Measurements from ENCODE around the gene OR2T27. TPM values are rescaled to one million over a fixed set of nuclear protein-coding genes. Genes with fewer than 3 reads are reported as not detected.
"Not testable (repeated sequence)": the region's sequence is repeated elsewhere in the genome, so short reads cannot be mapped to it uniquely, and the experiment has no call there.

The OR2T27 gene
- total RNA-seq, 4 donors from 2014 or later = not detected

DNA sequence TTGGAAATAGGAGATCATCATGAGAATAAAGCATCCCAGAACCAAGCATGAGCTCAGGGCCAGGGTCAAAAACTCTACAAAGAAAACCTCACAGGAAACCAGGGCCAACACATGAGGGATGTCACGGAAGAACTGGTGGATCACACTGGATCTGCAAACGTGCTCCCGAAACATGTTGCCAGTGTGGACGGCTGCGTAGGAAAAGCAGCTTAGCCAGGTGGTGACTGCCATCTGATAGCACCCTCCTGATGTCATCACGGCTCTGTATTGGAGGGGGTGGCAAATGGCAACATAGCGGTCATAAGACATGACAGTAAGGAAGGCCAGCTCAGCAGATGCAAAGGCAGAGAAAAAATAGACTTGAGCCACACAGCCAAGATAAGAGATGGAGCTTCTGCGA lies 26.3 kb upstream of the OR2T27 start:
- Histone ChIP-seq H3K36me3 (no peaks in the 10 kb centered on the region), H3K27ac (no peak overlapping the region), H3K4me3 (no peak overlapping the region), H3K27me3 (no peaks in the 10 kb centered on the region), H3K4me1 (no peaks in the 10 kb centered on the region), H3K9me3 (no peaks in the 10 kb centered on the region)
- intact Hi-C loops (cut with DNase I; ENCODE audit: low total_unique reads) (no loop called here), in situ Hi-C loops (cut with MboI; ENCODE audit: low pct_ligation_motif_present in 1 of 4, low pct_unique_long_range_greater_than_20kb in 1 of 4, low sequenced_read_pairs in 3 of 4) (loop anchor here in 2 of 4 donors (10.0 kb wide), 1 partner anchor 57 kb away; no protein-coding TSS in a partner anchor)
- no peak for DNase-seq
- TF ChIP-seq, protein P1, sequence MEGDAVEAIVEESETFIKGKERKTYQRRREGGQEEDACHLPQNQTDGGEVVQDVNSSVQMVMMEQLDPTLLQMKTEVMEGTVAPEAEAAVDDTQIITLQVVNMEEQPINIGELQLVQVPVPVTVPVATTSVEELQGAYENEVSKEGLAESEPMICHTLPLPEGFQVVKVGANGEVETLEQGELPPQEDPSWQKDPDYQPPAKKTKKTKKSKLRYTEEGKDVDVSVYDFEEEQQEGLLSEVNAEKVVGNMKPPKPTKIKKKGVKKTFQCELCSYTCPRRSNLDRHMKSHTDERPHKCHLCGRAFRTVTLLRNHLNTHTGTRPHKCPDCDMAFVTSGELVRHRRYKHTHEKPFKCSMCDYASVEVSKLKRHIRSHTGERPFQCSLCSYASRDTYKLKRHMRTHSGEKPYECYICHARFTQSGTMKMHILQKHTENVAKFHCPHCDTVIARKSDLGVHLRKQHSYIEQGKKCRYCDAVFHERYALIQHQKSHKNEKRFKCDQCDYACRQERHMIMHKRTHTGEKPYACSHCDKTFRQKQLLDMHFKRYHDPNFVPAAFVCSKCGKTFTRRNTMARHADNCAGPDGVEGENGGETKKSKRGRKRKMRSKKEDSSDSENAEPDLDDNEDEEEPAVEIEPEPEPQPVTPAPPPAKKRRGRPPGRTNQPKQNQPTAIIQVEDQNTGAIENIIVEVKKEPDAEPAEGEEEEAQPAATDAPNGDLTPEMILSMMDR (IDR thresholded peaks at IDR 0.05) = no peak
- TF ChIP-seq EP300 (IDR thresholded peaks at IDR 0.05; ENCODE audit: low read depth) = no peak
- 93 to 96% methylated on average over 5 to 8 of the region's 8 CpGs for WGBS, 2 donors (ENCODE audit: low coverage in 1 of 2)

DNA sequence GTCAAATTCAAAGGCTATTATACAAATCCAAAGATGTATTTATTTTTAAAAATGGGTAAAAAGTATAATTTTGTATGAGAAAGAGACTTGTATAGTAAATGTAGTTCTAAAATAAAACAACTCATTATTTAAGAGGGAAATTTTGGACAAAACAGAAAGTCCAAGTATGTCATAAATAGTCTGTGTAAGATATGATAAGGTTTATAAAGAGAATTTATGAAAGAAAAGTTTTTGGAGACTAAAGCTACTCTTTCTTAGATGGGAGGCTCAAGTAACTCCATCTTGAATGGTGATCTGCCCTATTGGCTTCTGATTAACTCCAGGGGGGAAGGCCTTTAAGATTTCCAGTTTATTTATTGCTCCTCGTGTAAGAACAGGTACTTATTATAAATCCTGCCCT lies 14.7 kb upstream of the OR2T27 start:
- TF ChIP-seq POLR2A (IDR thresholded peaks at IDR 0.05) (no peak), EP300 (IDR thresholded peaks at IDR 0.05; ENCODE audit: low read depth) (no peak), POLR2AphosphoS5 (IDR thresholded peaks at IDR 0.05) (no peak)
- TF ChIP-seq, protein P1 (IDR thresholded peaks at IDR 0.05) = no peak
- in situ Hi-C loops (cut with MboI; ENCODE audit: low pct_ligation_motif_present in 1 of 4, low pct_unique_long_range_greater_than_20kb in 1 of 4, low sequenced_read_pairs in 3 of 4) = no loop called here
- H3K27ac ChIP-seq = no peak overlapping the region
- no peak for DNase-seq
- peaks cover 9 to 10% of the 10 kb centered on the region in 2 donors for H3K9me3 ChIP-seq
- intact Hi-C loops (cut with DNase I; ENCODE audit: low total_unique reads) = no loop called here
- 78 to 81% methylated on average over 1 of the region's 1 CpG for WGBS, 2 donors (ENCODE audit: low coverage in 1 of 2)
- H3K4me3 ChIP-seq = no peak overlapping the region
- H3K36me3 ChIP-seq = no peaks in the 10 kb centered on the region
- H3K4me1 ChIP-seq = no peaks in the 10 kb centered on the region
- no peaks in the 10 kb centered on the region for H3K27me3 ChIP-seq

DNA sequence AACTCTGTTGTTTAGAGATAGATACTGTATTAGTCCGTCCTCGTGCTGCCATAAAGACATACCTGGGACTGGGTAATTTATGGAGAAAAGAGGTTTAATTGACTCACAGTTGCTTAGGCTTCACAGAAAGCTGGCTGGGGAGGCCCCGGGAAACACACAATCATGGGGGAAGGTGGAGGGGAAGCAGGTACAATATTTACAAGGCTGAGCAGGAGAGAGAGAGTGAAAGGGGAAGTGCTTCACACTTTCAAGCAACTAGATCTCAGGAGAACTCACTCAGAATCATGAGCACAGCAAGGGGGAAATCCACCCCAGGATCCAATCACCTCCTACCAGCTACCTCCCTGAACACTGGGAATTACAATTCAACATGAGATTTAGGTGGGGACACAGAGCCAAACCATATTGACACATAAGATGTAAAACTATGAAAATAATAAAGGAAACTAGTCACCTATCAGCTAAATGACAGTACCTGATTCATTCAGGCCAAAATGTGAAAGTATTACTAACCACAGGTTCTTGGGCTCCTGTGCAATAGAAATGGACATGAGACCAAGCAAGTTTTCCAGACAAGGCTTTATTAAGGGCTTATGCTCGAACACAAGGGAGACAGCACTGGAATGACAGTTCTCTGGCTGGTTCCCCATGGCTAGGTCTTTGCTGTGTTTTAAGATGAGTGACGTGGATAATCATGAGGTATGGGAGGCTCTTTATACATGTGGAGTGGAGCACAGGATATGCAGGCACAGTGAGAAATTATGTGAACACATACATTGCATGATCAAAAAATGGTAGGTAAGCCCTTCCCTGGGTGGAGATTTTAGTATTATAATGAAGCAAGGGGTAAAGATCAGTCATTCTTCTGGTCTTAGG lies 8.4 kb upstream of the OR2T27 start:
- in situ Hi-C loops (cut with MboI; ENCODE audit: low pct_ligation_motif_present in 1 of 4, low pct_unique_long_range_greater_than_20kb in 1 of 4, low sequenced_read_pairs in 3 of 4); H3K36me3 ChIP-seq; H3K27ac ChIP-seq; H3K4me1 ChIP-seq; H3K4me3 ChIP-seq; H3K9me3 ChIP-seq; intact Hi-C loops (cut with DNase I; ENCODE audit: low total_unique reads); H3K27me3 ChIP-seq; DNase-seq: not testable (repeated sequence)
- 72 to 73% methylated on average over 4 to 5 of the region's 5 CpGs for WGBS, 2 donors (ENCODE audit: low coverage in 1 of 2)

DNA sequence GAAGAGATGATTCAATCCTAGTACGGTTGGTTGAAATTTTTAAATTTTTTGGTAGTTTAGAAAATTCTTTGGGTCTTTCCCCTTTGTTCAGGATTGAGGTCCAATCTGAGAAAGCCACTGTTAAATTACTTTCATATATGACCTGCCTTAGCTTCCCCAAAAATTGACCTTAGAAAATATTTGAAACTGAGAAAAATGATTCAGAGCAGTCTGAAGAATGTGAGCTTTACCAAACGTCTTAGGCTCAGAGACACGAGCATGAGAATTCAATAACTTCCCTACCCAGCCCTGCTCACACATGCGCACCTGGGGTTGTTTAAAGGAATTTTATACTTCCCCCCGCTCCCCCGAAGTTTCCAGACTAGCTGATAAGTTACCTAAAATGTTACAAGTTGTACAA lies 1.5 kb upstream of the OR2T27 start:
- H3K4me3 ChIP-seq; DNase-seq; H3K27me3 ChIP-seq; intact Hi-C loops (cut with DNase I; ENCODE audit: low total_unique reads); H3K9me3 ChIP-seq; H3K4me1 ChIP-seq; H3K36me3 ChIP-seq; H3K27ac ChIP-seq; in situ Hi-C loops (cut with MboI; ENCODE audit: low pct_ligation_motif_present in 1 of 4, low pct_unique_long_range_greater_than_20kb in 1 of 4, low sequenced_read_pairs in 3 of 4): not testable (repeated sequence)
- 77% methylated on average over 6 of the region's 6 CpGs; no CpG with 5 or more reads in 1 of the 2 donors for WGBS, 2 donors (ENCODE audit: low coverage in 1 of 2)

DNA sequence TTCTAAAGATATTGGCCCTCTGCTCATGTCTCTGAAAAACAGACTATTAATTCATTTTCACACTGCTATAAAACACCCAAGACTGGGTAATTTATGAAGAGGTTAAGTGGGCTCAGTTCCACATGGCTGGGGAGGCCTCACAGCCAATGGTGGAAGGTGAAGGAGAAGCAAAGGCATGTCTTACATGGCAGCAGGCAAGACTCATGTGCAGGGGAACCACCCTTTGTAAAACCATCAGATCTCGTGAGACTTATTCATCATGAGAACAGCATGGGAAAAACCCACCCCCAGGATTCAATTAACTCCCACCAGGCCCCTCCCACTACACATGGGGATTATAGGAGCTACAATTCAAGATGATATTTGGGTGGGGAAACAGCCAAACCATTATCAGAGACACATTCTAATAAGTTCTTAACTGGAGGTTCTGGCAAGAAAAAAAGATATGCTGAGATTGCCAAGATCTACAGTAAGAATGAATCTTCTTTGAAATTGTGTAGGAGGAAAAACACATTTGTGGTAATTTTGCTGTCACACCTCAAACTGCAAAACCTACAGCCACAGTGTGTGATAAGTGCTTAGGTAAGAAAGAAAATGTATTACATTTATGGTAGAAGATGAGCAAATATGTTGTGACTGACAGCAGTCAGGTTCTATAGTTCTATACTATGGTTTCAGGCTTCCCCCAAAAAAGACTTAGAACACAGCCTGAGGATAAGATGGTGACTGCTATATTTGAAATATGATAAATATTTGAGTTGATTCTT lies 6.4 kb downstream of the OR2T27 start:
- H3K9me3 ChIP-seq; H3K27ac ChIP-seq; H3K4me3 ChIP-seq; DNase-seq; intact Hi-C loops (cut with DNase I; ENCODE audit: low total_unique reads); H3K4me1 ChIP-seq; H3K27me3 ChIP-seq; H3K36me3 ChIP-seq: not testable (repeated sequence)
- no CpG with 5 or more reads among the region's 1 CpG for WGBS, 2 donors (ENCODE audit: low coverage in 1 of 2)
- in situ Hi-C loops (cut with MboI; ENCODE audit: low pct_ligation_motif_present in 1 of 4, low pct_unique_long_range_greater_than_20kb in 1 of 4, low sequenced_read_pairs in 3 of 4) = loop anchor here in 1 of 4 donors (5.0 kb wide), 1 partner anchor 207 kb away; no protein-coding TSS in a partner anchor

DNA sequence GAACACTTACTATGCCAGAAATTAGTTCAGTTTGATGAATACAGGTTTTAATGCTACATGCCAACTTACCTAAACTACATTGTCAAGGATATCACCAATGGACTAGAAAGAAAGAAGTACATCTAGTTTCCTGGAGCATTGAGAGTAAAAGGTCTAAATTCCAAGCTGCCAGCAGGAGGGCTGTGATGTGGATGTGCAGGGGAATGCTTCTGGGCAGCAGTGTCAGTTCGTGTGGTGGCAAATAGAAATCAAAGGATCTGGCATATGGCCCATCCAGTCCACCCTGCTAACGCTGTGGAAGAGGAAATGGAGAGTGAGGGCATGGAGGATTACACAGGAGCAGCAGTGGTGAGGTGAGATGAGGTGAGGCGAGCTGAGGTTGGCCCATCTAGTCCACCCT lies 10.2 kb downstream of the OR2T27 start, which contains the start of gene OR2T35:
Gene OR2T35 (minus strand): TSS at position 101 of the 400 bp plus-strand sequence. CDS start 6,020 bp downstream, outside the sequence.
- H3K27ac ChIP-seq; H3K36me3 ChIP-seq; intact Hi-C loops (cut with DNase I; ENCODE audit: low total_unique reads); H3K27me3 ChIP-seq; H3K9me3 ChIP-seq; H3K4me3 ChIP-seq; DNase-seq; H3K4me1 ChIP-seq: not testable (repeated sequence)
- WGBS, 2 donors (ENCODE audit: low coverage in 1 of 2) = 87% methylated on average over 3 of the region's 3 CpGs; no CpG with 5 or more reads in 1 of the 2 donors
- in situ Hi-C loops (cut with MboI; ENCODE audit: low pct_ligation_motif_present in 1 of 4, low pct_unique_long_range_greater_than_20kb in 1 of 4, low sequenced_read_pairs in 3 of 4) = loop anchor here in 1 of 4 donors (5.0 kb wide), 1 partner anchor 203 kb away; no protein-coding TSS in a partner anchor

DNA sequence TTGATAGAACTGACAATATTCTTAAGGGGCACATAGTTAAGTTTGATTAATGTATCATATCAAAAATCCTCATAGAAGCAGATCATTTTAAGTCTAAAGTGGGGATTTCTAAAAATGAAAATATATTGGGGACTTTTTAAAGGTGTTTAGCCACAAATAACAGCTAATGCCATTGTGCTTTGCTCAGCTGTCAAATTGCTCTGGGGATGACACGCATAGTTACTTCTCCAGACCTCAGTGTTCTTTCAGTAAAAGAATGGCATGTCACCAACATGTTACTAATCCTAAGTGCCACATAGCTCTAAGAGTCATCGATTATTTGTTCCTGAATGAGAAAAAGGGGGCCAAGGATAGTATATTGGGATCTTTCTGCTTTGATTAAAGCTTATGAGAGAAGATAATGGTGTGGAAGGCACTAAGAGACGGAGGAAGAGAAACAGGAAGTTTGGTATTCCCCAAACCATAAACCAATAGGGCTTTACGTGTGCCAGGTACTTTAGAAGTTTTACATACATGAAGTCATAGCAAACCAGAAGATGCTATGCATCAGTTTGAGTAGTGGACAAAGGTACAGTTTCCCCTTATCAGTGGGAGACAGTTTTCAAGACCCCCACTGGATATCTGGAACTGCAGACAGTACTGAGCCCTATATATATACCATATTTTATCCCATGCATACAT lies 12.2 kb downstream of the OR2T27 start:
- WGBS, 2 donors (ENCODE audit: low coverage in 1 of 2) = no CpG with 5 or more reads among the region's 4 CpGs
- H3K4me3 ChIP-seq; H3K36me3 ChIP-seq; H3K9me3 ChIP-seq; DNase-seq; in situ Hi-C loops (cut with MboI; ENCODE audit: low pct_ligation_motif_present in 1 of 4, low pct_unique_long_range_greater_than_20kb in 1 of 4, low sequenced_read_pairs in 3 of 4); H3K4me1 ChIP-seq; H3K27ac ChIP-seq; intact Hi-C loops (cut with DNase I; ENCODE audit: low total_unique reads); H3K27me3 ChIP-seq: not testable (repeated sequence)

DNA sequence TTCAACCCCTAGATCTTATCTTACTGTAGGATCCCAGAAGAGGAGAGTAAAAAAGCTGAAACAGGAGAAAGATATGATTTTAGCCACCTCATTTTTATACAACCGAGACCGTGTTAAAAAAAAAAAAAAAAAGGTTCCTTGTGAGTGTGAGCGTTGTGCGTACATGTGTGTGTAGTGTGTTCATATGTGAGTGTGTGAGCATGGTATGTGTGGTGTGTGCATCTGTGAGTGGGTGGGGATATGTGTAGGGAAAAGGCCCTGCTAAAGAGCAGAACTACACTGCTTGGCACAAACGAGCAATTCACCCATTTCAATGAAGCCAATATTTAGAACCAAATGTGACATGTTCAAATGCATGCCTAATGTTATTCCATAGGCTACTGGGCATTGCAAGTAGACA lies 13.7 kb downstream of the OR2T27 start:
- intact Hi-C loops (cut with DNase I; ENCODE audit: low total_unique reads); H3K4me1 ChIP-seq; H3K9me3 ChIP-seq; H3K27me3 ChIP-seq; H3K27ac ChIP-seq; DNase-seq; H3K36me3 ChIP-seq; in situ Hi-C loops (cut with MboI; ENCODE audit: low pct_ligation_motif_present in 1 of 4, low pct_unique_long_range_greater_than_20kb in 1 of 4, low sequenced_read_pairs in 3 of 4); H3K4me3 ChIP-seq: not testable (repeated sequence)
- no CpG with 5 or more reads among the region's 5 CpGs for WGBS, 2 donors (ENCODE audit: low coverage in 1 of 2)
